ENCODE data around the gene DNAJC15. TPM values are rescaled to one million over a fixed set of nuclear protein-coding genes. Genes with fewer than 3 reads are reported as not detected.
A peak's percentile ranks its signal among the peaks of the same experiment; 100 is the strongest.

Gene DNAJC15
- total and polyA plus RNA-seq, 2 of the 8 experiments (the other 6 are each of a cell fraction or from before 2014, with no cell fraction given) = 5.8 to 20.8 TPM

GRCh38 chr13:42986176-42986574 lies 37.2 kb upstream of the DNAJC15 start:
- no peak for FAIRE-seq
- Histone ChIP-seq H2AFZ (ENCODE audit: low read length) (no peak overlapping the region), H3K14ac (ENCODE audit: insufficient read length) (no peak overlapping the region), H3K4me2 (ENCODE audit: insufficient read depth in 1 of 2, low read depth in 2 of 2, low read length in 2 of 2) (no peak overlapping the region), H2AK5ac (ENCODE audit: low read depth, low read length) (no peak overlapping the region), H3K18ac (ENCODE audit: extremely low read depth, low read length) (no peak overlapping the region; the same call in 1 of the 2 replicates), H3K4me1 (replicated peaks in 1 of 4; ENCODE audit: control insufficient read depth in 3 of 4, insufficient read depth in 4 of 4, low read length in 3 of 4) (peaks cover 0 to 4% (median 3%) of the 10 kb centered on the region in 4 experiments; a peak in 4 of 7 replicates), H4K8ac (ENCODE audit: extremely low read depth, insufficient read depth, low read length) (no peak overlapping the region), H3K79me1 (ENCODE audit: low read depth, low read length) (no peaks in the 10 kb centered on the region; the same call in 1 of the 2 replicates), H3K23me2 (ENCODE audit: low read depth, low read length) (no peaks in the 10 kb centered on the region), H2BK5ac (ENCODE audit: low read depth, low read length) (no peak overlapping the region), H2BK20ac (ENCODE audit: low read length) (no peak overlapping the region), H3K27ac (ENCODE audit: low read depth, low read length) (no peak overlapping the region), H3K56ac (replicated peaks; ENCODE audit: insufficient read length, low read depth, low read length) (no peak overlapping the region), H3K4me3 (ENCODE audit: extremely low read depth in 1 of 4, insufficient read depth in 2 of 4, low read depth in 3 of 4, low read length in 4 of 4) (no peak overlapping the region), H3K27me3 (replicated peaks in 1 of 4; ENCODE audit: control insufficient read depth in 3 of 4, extremely low read depth in 1 of 4, insufficient read depth in 3 of 4, low read length in 3 of 4) (peaks cover 0 to 4% (median 4%) of the 10 kb centered on the region in 4 experiments; a peak in 3 of 7 replicates), H3K79me2 (ENCODE audit: control insufficient read depth in 1 of 2, insufficient read depth in 2 of 2, low read length in 2 of 2) (no peaks in the 10 kb centered on the region), H3K9ac (replicated peaks in 1 of 4; ENCODE audit: extremely low read depth in 1 of 4, low read depth in 3 of 4, low read length in 3 of 4) (no peak overlapping the region), H4K5ac (ENCODE audit: insufficient read length, low read depth, low read length) (no peak overlapping the region), H2BK12ac (ENCODE audit: low read depth, low read length) (peak overlapping the region; percentile 91; the same call in 1 of the 2 replicates), H3K4ac (replicated peaks; ENCODE audit: insufficient read length, low read depth, low read length) (no peak overlapping the region), H4K91ac (replicated peaks; ENCODE audit: insufficient read length, low read length) (no peak overlapping the region), H3K23ac (ENCODE audit: insufficient read length) (no peak overlapping the region), H3K9me3 (ENCODE audit: insufficient read depth in 2 of 2, low read depth in 1 of 2, low read length in 1 of 2) (no peaks in the 10 kb centered on the region), H2BK120ac (replicated peaks; ENCODE audit: low read depth, low read length) (no peak overlapping the region), H3K36me3 (ENCODE audit: control insufficient read depth in 2 of 4, insufficient read depth in 4 of 4, low read length in 3 of 4) (no peaks in the 10 kb centered on the region), H4K20me1 (replicated peaks in 1 of 2; ENCODE audit: control insufficient read depth in 1 of 2, insufficient read depth in 2 of 2, low read length in 2 of 2) (no peaks in the 10 kb centered on the region), H2BK15ac (ENCODE audit: low read length) (no peak overlapping the region)
- ChIA-PET POLR2A (ENCODE audit: partially characterized antibody) (no interaction called here), CTCF (ENCODE audit: partially characterized antibody) (interaction anchor here (2.2 to 2.7 kb wide), 2 partner anchors 15 to 17 kb away, joined by 8 to 16 read pairs; no protein-coding TSS in a partner anchor)
- 70% methylated on average over 7 of the region's 7 CpGs; no CpG with 5 or more reads in 1 of the 2 experiments for WGBS, 2 experiments (ENCODE audit: extremely low coverage in 1 of 2, insufficient coverage in 1 of 2, insufficient read length in 1 of 2, insufficient replicate concordance in 2 of 2, low coverage in 1 of 2, low lambda C conversion rate in 2 of 2, missing lambda C conversion rate in 1 of 2)
- no peak for DNase-seq (ENCODE audit: low read depth in 1 of 2, low spot score in 2 of 2)
- TF ChIP-seq KDM4A (IDR thresholded peaks at IDR 0.05; ENCODE audit: low read depth, low read length, severe bottlenecking) (no peak), ASH2L (IDR thresholded peaks at IDR 0.05; ENCODE audit: low read length) (no peak), NRF1 (IDR thresholded peaks at IDR 0.05; ENCODE audit: low read depth, low read length) (no peak), SIX5 (IDR thresholded peaks at IDR 0.05; ENCODE audit: low read depth, low read length) (no peak), SP2 (IDR thresholded peaks at IDR 0.05; ENCODE audit: low read length) (no peak), SUZ12 (IDR thresholded peaks at IDR 0.05; ENCODE audit: low read length) (no peak), SP1 (IDR thresholded peaks at IDR 0.05; ENCODE audit: low read depth, low read length) (no peak), TCF12 (IDR thresholded peaks at IDR 0.05; ENCODE audit: low read depth, low read length) (no peak), JUN (IDR thresholded peaks at IDR 0.05; ENCODE audit: low read depth, low read length) (no peak), CTCF (IDR thresholded peaks at IDR 0.05; ENCODE audit: control extremely low read depth in 1 of 3, insufficient read depth in 1 of 3, low read depth in 1 of 3, low read length in 3 of 3) (no peak), E2F6 (IDR thresholded peaks at IDR 0.05) (no peak)
